ENCODE measurements around the gene DNASE2. TPM values are rescaled to one million over a fixed set of nuclear protein-coding genes. Genes with fewer than 3 reads are reported as not detected.

DNASE2 gene
- total RNA-seq, 2 experiments from 2014 or later: 10.4 to 11.1 TPM

DNA sequence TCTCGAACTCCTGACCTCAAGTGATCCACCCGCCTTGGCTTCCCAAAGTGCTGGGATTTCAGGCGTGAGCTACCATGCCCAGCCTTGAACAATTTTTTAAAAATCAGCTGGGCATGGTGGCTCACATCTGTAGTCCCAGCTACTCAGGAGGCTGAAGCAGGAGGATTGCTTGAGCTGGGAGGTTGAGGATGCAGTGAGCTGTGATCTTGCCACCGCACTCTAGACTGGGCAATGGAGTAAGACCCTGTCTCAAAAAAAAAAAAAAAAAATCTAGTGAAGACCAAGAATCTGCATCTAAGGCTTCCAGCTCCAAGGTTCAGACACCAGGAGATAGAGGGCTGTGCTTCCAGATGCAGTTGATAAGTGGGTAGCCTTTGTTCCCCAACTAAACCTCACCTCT, 17.1 kb downstream of the DNASE2 start:
- Histone ChIP-seq H3K27me3 (ENCODE audit: control insufficient read depth in 1 of 2, insufficient read depth in 2 of 2, low read length in 2 of 2) (no peaks in the 10 kb centered on the region), H3K4me3 (ENCODE audit: low read length) (no peak overlapping the region), H3K9me3 (ENCODE audit: control insufficient read depth in 1 of 2, insufficient read depth in 1 of 2, low read length in 2 of 2) (no peaks in the 10 kb centered on the region), H3K4me1 (ENCODE audit: insufficient read depth, low read length) (peaks cover 11% of the 10 kb centered on the region), H3K36me3 (ENCODE audit: insufficient read depth, low read length) (no peaks in the 10 kb centered on the region), H3K27ac (ENCODE audit: low read depth in 1 of 2, low read length in 2 of 2) (no peak overlapping the region)
- H3K4me1 Mint-ChIP-seq (ENCODE audit: low read depth): peaks cover 9% of the 10 kb centered on the region
- no peak overlapping the region for H3K27ac Mint-ChIP-seq
- ChIA-PET POLR2A (interaction anchor here (0.7 kb wide), 1 partner anchor 8 kb away, joined by 3 read pairs; no protein-coding TSS in a partner anchor), CTCF (interaction anchor here (1.3 kb wide), 1 partner anchor 17 kb away, joined by 4 read pairs; no protein-coding TSS in a partner anchor)
- TF ChIP-seq, protein P1, sequence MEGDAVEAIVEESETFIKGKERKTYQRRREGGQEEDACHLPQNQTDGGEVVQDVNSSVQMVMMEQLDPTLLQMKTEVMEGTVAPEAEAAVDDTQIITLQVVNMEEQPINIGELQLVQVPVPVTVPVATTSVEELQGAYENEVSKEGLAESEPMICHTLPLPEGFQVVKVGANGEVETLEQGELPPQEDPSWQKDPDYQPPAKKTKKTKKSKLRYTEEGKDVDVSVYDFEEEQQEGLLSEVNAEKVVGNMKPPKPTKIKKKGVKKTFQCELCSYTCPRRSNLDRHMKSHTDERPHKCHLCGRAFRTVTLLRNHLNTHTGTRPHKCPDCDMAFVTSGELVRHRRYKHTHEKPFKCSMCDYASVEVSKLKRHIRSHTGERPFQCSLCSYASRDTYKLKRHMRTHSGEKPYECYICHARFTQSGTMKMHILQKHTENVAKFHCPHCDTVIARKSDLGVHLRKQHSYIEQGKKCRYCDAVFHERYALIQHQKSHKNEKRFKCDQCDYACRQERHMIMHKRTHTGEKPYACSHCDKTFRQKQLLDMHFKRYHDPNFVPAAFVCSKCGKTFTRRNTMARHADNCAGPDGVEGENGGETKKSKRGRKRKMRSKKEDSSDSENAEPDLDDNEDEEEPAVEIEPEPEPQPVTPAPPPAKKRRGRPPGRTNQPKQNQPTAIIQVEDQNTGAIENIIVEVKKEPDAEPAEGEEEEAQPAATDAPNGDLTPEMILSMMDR (IDR thresholded peaks at IDR 0.05): no peak
- no peak for DNase-seq
- no peaks in the 10 kb centered on the region for H3K36me3 Mint-ChIP-seq (ENCODE audit: low read depth)
- H3K4me3 Mint-ChIP-seq: no peak overlapping the region
- H3K9me3 Mint-ChIP-seq: no peaks in the 10 kb centered on the region
- intact Hi-C loops (cut with DNase I, micrococcal nuclease): no loop called here
- H3K27me3 Mint-ChIP-seq: peaks cover 12% of the 10 kb centered on the region
- ATAC-seq (ENCODE audit: poor library complexity): no peak

DNA sequence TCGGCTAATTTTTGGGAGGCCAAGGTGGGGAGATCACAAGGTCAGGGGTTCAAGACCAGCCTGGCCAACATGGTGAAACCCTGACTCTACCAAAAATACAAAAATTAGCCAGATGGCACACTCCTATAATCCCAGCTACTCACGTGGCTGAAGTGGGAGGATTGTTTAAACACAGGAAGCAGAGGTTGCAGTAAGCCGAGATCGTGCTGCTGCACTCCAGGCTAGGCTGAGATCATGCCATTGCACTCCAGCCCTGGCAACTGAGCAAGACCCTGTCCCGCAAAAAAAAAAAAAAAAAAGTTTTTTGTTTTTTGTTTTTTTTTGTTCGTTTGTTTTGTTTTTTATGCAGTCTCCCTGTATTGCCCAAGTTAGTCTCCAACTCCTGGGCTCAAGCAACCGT, 21.7 kb downstream of the DNASE2 start:
- Mint-ChIP-seq H3K27ac (no peak overlapping the region), H3K4me3 (no peak overlapping the region), H3K27me3 (peaks cover 8% of the 10 kb centered on the region), H3K4me1 (ENCODE audit: low read depth) (no peaks in the 10 kb centered on the region), H3K9me3 (no peaks in the 10 kb centered on the region), H3K36me3 (ENCODE audit: low read depth) (no peaks in the 10 kb centered on the region)
- intact Hi-C loops (cut with DNase I, micrococcal nuclease): no loop called here
- Histone ChIP-seq H3K9me3 (ENCODE audit: control insufficient read depth in 1 of 2, insufficient read depth in 1 of 2, low read length in 2 of 2) (peaks cover 0 to 27% of the 10 kb centered on the region in 2 experiments), H3K4me3 (ENCODE audit: low read length) (no peak overlapping the region), H3K36me3 (ENCODE audit: insufficient read depth, low read length) (no peaks in the 10 kb centered on the region), H3K27me3 (ENCODE audit: control insufficient read depth in 1 of 2, insufficient read depth in 2 of 2, low read length in 2 of 2) (no peaks in the 10 kb centered on the region), H3K27ac (ENCODE audit: low read depth in 1 of 2, low read length in 2 of 2) (no peak overlapping the region), H3K4me1 (ENCODE audit: insufficient read depth, low read length) (no peaks in the 10 kb centered on the region)
- ATAC-seq (ENCODE audit: poor library complexity) (no peak), DNase-seq (no peak)
- CTCF ChIA-PET: no interaction called here
- POLR2A ChIA-PET: no interaction called here
- TF ChIP-seq, protein P1 (IDR thresholded peaks at IDR 0.05): no peak

DNA sequence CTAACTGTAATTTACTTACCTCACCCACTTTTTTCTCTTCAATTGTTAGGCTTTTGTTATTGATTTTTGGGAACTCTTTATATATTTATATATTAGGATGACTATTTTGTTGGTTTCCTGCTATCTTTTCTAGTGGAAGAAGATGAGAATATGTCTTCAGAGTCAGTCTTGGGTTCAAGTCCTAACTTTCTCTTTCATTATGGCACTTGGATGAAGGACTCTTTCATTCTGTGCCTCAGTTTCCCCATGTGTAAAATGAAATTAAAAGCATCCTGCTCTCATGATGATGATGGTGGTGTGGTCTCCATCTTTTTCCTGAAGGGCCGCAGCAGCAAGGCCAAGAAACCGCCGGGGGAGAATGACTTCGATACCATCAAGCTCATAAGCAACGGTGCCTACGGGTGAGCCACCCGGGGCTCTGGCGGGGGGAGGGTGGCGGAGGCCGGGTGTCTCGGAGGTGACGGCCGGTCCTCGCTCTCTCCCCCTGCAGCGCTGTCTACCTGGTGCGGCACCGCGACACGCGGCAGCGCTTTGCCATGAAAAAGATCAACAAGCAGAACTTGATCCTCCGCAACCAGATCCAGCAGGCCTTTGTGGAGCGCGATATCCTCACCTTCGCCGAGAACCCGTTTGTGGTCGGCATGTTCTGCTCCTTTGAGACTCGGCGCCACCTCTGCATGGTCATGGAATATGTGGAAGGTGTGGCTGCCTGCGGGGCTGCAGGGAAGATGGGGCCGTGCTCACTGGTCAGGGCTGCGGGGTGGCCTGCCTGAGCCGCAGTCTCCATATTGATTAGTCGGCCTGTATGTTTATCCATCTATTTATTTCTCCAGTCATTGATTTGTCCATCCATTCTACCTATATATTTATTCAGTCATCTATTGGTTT, 23.0 kb downstream of the DNASE2 start:
- no peak overlapping the region for H3K27ac Mint-ChIP-seq
- no peak for ATAC-seq (ENCODE audit: poor library complexity)
- Histone ChIP-seq H3K9me3 (ENCODE audit: control insufficient read depth in 1 of 2, insufficient read depth in 1 of 2, low read length in 2 of 2) (peaks cover 0 to 27% of the 10 kb centered on the region in 2 experiments), H3K27me3 (ENCODE audit: control insufficient read depth in 1 of 2, insufficient read depth in 2 of 2, low read length in 2 of 2) (no peaks in the 10 kb centered on the region), H3K27ac (ENCODE audit: low read depth in 1 of 2, low read length in 2 of 2) (no peak overlapping the region), H3K4me1 (ENCODE audit: insufficient read depth, low read length) (no peaks in the 10 kb centered on the region), H3K36me3 (ENCODE audit: insufficient read depth, low read length) (no peaks in the 10 kb centered on the region), H3K4me3 (ENCODE audit: low read length) (no peak overlapping the region)
- ChIA-PET POLR2A (no interaction called here), CTCF (no interaction called here)
- H3K9me3 Mint-ChIP-seq: no peaks in the 10 kb centered on the region
- TF ChIP-seq, protein P1 (IDR thresholded peaks at IDR 0.05): no peak
- DNase-seq: no peak
- H3K36me3 Mint-ChIP-seq (ENCODE audit: low read depth): no peaks in the 10 kb centered on the region
- peaks cover 5% of the 10 kb centered on the region for H3K27me3 Mint-ChIP-seq
- intact Hi-C loops (cut with DNase I, micrococcal nuclease): no loop called here
- no peaks in the 10 kb centered on the region for H3K4me1 Mint-ChIP-seq (ENCODE audit: low read depth)
- H3K4me3 Mint-ChIP-seq: no peak overlapping the region
